ENCODE results near the gene MOK.
"Not testable (repeated sequence)": the region's sequence is repeated elsewhere in the genome, so short reads cannot be mapped to it uniquely, and the experiment has no call there.

The MOK gene

GRCh38 chr14:102246071-102246470, 58.9 kb downstream of the MOK start:
- no peak for DNase-seq

- DNase-seq = not testable (repeated sequence)
Observed at GRCh38 chr14:102243795-102244194, 61.2 kb downstream of the MOK start.

DNA sequence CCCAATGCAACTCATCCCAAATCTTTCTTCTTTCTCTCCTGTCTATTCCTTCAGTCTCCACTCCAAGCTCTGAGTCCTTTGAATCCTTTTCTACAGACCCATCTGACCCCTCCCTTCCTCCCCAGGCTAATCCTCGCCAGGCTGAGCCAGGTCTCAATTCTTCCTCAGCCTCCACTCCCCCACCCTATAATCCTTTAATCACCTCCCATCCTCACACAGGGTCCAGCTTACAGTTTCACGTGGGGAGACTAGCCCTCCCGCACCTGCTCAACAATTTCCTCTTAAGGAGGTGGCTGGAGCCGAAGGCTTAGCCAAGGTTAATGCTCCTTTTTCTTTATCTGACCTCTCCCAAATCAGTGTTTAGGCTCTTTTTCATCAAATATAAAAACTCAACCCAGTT, 63.8 kb downstream of the MOK start:
- DNase-seq = no peak

DNA sequence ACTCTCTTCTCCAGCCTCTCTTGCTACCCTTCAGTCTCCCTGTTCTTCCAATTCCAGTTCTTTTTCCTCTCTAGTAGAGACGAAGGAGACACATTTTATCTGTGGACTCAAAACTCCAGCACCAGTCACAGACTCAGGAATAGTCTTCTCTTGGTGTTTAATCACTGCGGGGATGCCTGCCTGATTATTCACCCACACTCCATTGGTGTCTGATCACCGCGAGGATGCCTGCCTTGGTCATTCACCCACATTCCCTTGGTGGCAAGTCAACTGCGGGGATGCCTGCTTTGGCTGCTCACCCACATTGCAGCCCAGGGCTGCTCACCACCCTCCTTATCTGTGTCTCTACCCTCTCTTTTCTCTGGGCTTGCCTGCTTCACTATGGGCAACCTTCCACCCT, 64.5 kb downstream of the MOK start:
- not testable (repeated sequence) for DNase-seq

GRCh38 chr14:102239231-102239630, 65.7 kb downstream of the MOK start:
- no peak for DNase-seq

- no peak for DNase-seq
Observed at GRCh38 chr14:102238766-102239165, 66.2 kb downstream of the MOK start.

DNA sequence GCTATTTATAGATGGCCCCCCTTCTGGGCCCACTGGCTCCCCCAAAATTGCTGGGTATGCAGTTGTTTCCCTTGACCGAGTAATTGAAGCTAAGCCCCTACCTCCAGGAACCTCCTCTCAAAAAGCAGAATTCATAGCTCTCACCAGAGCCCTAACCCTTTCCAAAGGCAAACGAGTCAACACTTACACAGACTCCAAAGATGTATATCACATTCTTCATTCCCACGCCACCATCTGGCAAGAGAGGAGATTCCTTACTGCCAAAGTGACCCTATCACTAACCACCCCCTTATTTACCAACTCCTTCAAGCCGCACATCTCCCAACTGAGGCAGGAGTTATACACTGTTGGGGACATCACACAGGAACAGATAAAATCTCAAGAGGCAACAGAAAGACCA, 66.8 kb downstream of the MOK start:
- no peak for DNase-seq

GRCh38 chr14:102236026-102236425, 68.9 kb downstream of the MOK start:
- DNase-seq = no peak

- peak; percentile 69 for DNase-seq
Observed at GRCh38 chr14:102235275-102235897, 69.6 kb downstream of the MOK start.

DNA sequence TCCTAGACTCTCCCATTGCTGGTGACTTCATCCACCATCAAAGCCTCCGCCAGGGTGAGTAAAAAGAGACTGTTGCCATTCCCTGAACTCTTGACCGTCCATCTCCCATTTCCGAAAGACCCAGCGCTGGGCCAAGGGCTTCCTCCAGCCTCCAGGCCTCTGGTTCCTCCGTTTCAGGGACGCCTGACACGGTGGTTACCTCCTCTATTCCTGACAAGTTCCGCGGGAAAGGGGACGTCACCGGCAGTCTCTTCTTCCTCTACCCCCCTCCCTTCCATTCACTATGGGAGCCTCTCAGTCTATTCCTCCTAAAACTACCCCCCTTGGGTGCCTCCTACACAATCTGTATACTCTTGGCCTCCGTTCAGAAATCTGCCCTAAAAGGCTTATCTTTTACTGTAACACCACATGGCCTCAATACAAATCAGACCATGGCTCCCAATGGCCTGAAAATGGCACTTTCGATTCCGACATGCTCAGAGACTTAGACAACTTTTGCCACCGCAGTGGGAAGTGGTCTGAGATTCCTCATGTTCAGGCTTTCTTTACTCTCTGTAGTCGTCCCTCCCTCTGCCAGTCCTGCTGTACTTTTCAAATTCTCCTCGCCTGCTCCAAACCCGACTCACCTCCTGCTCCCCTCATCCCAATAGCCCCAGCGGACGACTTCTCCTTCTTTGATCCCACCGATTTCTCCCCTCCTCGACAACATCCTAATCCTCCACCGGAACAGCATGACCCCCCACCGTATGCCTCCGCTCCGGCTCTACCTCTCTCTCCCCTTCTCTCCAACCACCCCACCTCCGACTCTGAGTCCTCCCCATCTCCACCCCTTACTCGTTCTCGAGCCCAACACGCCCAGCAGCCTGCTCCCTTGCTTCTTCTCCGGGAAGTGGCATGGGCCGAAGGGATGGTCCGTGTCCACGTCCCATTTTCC, 70.4 kb downstream of the MOK start:
- no peak for DNase-seq

DNA sequence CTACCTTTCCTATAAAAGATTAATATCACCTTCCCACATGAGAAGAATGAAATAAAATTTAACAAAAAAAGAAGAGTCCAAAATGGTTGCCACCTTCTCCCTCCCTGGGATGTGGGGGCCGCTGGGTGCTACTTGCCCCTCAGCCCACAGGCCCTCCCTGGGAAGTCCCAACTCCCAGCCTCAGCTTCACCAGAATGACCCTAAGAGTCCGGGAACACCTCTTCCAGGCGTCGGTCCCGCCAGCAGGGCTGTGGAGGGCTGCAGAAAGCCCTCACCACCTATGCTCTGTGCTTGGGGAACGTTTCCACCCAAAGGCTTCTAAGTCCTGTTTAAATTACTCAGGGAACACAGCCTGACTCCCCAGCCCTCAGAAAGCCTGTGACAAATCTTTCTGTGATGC, 71.9 kb downstream of the MOK start:
- DNase-seq = no peak

DNA sequence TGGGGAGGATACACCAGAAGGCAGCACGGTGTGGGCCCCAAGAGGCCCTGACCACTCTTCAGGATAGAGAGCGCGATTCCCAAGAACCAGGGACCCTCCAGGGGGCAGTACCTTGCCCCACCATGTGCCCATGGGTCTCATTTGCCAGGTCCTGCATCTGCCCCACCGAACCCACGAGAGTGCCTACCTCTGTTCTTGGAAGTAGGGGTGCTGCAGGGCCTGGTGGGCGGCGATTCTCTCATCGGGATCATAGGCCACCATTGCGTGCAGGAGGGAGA, 72.7 kb downstream of the MOK start:
- DNase-seq = no peak

- no peak for DNase-seq
Observed at GRCh38 chr14:102231476-102232347, 73.3 kb downstream of the MOK start.

DNA sequence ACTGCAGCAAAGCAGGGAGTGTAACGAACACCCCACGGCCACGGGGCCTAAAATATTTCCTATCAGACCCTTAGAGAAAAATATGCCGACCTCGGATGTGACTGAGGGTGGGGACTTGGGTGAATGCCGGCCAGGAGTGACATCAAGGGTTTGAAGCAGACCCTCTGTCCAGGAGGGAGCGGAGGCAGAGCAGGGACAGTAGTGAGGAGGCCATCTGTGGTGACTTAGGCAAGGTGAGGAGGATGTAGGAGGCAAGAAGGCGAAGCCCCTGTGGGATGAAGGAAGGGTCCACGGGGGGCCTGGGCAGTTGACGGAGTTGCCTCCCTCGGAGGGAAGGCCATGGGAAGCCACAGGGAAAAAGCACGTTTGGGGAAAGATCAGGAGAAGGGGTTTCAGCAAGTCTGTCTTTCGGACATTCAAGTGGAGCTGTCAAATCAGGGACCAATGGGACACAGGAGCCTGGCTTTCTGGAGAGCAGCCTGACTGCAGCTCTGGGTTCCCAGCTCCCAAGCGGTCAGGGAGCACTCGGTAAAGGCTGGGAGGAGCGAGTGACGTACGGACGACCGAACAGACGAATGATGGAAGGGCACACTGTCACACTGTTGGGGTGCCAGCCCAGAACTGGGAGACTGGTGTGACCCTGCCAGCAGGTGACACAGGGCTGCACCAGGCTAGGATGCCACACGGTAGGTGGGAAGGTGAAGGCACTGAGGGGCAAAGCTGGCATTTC, 74.3 kb downstream of the MOK start:
- no peak for DNase-seq

- no peak for DNase-seq
Observed at GRCh38 chr14:102229739-102230092, 75.2 kb downstream of the MOK start.

GRCh38 chr14:102229071-102229738, 75.8 kb downstream of the MOK start:
- no peak for DNase-seq

DNA sequence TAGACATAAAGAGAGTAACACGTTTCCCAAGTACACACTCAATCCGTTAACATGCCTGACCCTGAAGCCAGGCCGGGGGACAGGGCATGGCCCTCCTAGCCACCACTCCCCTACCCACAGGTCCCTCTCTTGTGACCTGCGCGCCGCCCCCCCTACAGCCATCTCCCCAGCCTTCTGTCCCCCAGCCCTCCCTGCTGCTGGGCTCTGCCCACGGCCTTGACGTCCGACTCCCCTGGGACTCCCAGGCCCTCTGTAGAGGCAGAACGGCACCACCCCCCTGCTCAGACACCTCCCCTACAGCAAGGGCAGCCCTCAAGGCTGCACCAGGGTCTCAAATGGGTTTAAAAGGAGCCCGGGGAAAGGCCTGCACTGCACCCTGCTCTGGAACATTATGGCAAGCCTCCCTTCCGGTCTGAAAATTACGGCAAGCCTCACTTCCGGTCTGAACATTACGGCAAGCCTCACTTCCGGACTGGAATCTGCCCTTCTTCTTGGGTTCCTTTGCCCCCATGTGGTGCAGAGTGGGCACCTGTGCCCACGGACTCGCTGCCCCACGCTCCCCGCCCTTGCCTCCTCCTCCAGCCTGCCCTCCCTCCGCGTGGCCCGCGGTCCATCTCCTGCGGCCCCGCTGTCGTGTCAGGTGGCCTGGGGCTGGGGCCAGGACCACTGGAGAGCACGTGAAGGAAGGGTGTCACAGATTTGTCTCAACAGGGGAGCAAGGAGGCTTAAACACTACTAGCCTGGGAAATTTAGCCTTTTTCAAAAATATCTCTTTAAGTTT, 77.6 kb downstream of the MOK start:
- no peak for DNase-seq

GRCh38 chr14:102226356-102227125, 78.4 kb downstream of the MOK start:
- DNase-seq = no peak

- DNase-seq = no peak
Observed at GRCh38 chr14:102225936-102226335, 79.0 kb downstream of the MOK start.

- no peak for DNase-seq
Observed at GRCh38 chr14:102225386-102225785, 79.6 kb downstream of the MOK start.

DNA sequence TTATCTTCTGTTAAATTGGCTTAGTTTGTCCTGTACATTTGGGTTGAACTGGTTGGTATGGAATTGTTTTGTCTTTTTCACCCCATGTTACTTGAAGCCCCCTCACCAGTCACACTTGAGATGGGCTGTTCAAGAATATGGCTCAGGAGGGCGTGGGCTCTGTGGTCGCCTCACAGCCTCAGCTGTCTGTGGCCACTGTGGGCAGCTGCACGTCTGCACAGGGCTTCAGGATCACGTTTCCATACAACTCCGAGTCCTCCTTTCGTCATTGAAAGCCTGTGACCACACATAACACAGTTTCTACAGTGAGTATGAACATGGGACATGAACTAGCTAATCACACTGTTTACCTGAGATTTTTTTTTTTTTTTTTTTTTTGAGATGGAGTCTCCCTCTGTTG, 81.3 kb downstream of the MOK start:
- no peak for DNase-seq

All from T-helper 9 cell (primary cell).